ENCODE data around the gene CDKAL1.
"Not testable (repeated sequence)": the region's sequence is repeated elsewhere in the genome, so short reads cannot be mapped to it uniquely, and the experiment has no call there.

The CDKAL1 gene

DNA sequence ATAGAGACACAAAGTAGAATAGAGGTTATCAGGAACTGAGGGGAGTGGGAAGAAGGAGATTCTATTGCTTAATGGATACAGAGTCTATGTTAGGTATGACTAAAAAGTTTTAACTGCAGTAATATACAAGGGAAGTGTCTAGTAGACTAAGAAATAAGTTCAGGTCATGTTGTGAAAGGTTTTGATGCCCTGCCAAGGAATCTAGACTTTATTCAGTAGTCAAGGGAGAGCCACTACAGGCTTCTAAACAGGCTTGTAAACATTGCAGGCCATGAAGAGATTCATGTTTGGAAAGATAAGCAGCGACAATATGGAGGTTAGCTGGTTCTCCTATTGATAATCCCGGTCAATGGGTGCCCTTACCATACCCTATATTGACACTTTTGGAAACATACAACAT is 706.5 kb downstream of the CDKAL1 start:
- no peak for DNase-seq

DNA sequence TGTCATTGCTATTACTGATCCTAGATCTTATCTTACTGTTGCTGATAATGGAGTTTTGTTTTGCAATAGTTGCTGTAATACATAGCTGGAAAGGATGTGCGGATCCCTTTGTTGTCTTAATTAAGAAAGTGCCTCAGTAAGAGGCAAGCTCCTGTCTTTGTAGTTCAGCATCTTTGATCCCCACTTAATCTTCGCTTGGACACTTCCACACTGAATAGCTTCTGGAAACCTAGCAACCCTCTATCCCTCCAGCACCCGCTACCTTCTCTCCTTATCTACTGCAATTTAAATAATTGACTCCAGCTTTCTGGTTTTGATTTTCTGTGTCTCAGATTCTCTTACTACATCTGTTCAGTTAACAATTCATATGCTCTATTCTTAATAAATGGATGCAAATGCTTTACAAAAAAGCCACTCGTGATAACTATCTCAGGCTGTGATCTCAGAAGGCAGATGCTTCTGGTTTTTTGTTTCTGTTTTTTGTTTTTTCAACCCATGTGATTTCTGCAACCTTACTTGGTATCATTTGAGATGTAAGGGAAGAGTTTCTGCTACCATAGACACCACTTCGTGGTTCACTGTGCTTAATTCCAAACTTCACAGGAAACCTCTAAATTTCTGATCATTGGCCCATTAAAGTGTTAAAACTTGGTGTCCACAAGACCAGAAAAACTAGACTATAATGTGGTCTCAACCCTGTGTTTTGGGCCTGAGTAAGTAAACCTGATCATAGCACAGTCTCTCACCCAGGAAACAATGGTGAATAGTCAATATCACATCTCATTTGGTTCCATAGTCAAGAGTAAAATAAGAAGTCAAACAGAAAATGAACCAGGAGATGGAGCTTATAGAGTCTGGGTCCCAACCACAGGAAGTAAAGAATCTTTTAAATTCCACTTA is 707.2 kb downstream of the CDKAL1 start:
- no peak for DNase-seq

DNA sequence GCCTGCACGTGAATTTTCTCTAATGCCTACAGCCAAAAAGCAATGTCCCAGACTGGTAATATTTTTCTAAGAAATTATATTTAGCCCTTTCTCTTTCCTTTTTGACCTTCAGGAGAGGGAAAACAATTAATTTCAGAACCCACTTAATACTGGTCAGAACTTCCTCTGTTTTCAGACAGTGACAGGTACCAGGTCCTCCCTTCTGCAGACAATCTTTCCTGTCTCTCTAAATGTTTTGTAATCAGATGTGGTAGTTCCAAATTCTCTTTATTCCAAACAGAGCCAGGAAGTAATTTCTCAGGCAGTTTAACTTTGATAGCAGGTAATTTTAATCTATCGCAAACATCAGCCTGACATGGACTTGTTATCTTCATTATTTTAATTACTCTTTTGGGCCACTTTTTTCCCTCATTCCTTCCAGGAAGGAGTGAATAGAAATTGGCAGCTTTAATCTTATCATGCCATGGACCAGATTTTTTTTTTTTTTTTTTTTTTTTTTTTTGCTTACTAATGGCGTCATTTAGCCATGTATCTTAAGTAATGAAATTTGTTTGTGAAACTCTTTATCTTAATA is 710.7 kb downstream of the CDKAL1 start:
- DNase-seq: no peak

DNA sequence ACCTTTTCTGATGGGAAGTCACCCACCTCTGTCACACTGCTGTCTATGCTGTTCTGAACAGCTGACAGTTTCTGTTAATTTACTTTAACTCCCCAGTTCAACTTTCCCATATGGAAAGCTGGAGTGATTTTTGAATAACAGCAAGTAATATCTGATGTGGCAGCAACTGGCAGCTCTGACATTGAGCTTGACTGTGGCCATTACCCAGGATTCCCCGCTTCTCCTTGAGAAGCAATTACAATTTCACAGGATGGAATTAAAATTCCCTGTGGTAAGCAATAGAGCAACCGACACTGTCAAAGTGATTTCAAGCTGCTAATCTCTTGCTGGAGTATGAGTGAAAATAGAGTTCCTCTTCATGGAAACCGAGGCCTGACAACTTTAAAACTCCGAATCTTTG is 711.2 kb downstream of the CDKAL1 start:
- no peak for DNase-seq

DNA sequence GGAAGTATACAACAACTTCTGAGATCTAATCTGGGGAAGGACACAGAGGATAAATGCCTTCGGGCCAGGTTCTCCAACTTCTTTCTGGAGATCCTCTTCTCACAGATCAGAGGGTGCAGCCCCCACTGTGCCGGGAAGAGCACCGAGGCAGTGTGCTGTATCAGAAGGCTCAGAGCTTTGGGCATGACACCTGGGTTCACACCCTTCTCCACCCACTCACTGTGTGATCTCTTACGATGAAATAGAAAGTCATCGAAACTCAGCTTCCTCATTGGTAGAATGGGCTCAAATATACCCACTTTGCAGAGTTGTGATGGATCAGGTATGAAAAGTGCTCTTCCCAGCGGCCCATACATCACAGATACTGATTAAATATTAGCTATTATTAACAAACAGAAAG is 711.8 kb downstream of the CDKAL1 start:
- DNase-seq: no peak

DNA sequence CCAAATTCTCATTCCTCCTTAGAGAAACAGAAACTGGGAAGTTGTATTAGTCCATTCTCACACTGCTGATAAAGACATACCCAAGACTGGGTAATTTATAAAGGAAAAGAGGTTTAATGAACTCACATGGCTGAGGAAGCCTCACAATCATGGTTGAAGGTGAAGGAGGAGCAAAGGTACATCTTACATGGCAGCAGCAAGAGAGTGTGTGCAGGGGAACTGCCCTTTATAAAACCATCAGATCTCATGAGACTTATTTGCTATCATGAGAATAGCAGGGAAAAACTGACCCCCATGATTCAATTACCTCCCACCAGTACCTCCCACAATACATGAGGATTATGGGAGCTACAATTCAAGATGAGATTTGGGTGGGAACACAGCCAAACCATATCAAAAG is 720.2 kb downstream of the CDKAL1 start:
- not testable (repeated sequence) for DNase-seq

DNA sequence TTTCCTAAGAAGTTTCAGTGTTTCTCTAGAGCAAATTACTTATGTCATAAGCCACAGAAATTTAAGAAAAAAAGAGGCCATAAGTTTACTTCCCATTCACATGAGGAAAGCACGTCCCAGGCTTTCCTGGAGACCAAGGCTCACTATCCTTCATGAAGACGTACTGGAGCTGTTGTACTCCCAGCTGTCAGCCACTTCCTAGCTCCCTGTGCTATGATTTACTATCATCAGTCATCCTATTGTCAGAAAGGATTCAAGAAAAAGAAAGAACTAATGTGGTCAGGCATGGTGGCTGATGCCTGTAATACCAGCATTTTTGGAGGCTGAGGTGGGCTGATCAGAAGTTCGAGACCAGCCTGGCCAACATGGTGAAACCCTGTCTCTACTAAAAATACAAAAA is 721.9 kb downstream of the CDKAL1 start:
- no peak for DNase-seq

DNA sequence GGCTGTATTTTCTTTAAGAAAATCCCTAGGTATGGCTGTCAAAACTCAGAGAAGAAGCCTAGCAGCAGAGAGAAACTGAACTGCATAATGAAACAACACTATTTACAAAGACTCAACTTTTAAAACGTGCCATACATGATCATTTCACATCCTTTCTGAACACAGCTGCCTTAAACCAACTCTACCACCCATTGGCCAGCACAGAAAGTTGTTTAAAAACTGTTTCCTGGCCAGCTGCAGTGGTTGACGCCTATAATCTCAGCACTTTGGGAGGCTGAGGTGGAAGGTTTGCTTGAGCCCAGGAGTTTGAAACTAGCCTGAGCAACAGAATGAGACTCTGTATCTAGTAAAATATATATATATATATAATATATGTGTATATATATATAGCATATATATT is 722.9 kb downstream of the CDKAL1 start:
- DNase-seq: no peak

DNA sequence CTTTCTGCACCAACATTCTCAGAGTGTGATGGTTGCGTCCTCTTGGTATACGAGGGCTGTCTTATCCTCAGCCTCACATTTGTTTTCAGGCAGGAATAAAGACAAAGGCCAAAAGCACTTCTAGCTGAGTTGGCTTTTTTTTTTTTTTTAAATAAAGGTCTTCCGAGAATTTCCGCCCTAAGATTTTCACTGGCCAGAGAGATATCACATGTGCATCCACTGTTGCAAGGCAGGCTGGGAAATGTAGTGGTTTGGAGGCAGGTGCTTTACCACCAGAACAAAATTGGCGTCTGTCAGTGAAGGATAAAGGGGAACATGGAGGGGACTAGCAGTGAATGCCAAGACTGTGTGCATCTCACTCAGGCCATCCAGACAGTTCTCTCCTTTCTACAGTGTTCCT is 724.4 kb downstream of the CDKAL1 start:
- DNase-seq: no peak

DNA sequence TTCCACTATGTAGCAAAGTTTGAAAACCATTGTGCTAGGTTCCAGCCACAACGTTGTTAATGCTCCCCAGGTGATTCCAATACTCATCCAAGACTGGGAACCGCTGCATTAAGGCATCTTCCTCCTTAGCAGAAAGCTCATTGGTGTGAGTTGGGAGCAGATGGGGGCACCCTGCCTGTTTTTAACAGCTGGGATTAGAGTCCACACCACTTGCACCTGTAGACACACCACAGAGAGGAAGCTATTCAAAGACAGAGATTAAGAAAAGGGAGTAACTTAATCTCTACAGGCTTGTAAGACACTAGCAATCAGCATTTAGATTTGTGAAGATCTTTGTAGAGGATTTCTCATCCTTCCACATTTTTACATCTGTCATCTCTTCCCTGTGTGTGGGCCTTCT is 725.4 kb downstream of the CDKAL1 start:
- DNase-seq: no peak

DNA sequence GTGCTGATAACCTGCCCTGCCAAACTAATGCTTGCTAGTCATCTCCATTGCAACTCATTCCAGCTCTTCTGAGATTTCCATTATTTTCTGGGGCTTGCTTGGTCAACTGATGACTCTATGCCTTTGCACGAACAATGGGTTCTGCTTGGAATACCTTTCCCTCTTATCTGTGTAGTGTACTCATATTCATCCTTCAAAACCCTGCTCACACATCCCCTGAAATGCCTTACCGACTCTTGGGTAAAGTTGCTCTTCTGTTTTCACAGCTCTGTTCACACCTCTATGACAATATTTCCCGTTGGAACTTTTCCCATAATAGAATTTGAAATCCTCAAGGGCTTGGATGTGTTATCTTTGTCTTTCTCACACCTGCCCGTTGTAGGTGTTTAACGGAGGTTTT is 728.2 kb downstream of the CDKAL1 start:
- no peak for DNase-seq

DNA sequence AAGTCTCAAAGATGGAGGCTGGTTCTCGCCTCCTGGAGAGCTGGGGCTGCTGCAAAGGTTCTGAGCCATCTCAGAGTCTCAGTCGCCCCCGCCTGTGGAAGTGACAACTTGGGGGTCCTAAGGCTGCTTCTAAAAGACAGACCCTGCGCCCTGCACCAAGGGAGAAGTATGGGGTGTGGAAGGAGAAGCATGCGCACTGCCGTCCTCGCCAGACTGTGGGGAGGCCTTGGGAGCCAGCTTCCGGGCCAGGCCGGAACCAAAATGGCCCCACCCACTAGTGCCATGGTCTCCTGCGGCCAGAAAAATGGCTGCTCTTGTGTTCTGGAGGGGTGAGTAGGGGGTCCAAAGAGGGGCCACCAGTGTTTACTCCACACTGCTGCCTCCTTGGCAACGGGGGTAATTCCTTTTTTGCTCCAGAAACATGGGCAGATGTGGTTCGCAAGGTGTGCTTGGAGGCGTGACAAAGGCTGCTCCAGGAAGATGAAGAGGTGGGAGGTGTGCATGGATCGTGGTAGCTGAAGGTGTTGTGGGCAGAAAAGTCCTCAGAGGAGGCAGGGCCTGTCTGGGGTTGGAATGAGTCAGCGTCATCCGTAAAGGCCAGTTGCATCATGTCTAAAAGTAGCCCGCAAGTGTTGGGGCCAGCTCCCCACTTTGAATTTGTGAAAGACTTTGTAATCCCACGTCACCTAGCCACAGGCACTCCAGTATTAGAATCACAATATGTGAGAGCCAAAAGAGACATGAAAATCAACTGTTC is 729.5 kb downstream of the CDKAL1 start:
- DNase-seq: no peak

DNA sequence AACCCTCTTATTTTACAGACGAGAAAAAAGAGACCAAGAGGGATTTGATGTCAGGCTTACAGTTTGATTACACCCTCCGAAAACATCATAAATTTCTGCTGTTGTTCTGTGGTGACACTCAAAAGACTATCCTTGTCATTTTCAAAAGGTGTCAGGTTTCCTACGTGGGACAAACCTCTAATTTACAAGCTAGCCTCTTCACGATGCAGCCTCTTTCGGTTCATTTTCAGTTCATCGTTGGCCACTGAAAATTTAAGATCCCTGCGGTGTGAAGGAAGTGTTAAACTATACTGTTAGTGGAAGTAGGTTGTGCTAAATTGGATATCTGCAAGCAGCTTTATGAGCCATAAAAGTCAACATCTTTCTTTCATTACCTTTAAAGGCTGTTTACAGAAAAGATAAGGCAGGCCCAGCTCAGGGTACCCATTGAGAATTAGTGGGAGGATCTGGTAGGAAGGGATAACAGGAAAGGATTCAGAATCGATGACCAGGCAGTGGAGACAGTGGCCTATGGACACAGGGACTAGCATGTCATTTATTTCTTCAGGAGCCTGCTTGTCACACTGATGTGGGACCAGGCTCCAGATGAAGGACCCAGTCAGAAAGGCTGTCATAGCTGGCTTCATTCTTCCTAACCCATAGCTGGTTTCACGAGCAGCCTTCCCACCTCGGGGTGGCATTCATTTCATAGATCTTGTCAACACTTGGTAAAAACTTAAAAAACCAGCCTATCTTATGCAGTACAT is 730.2 kb downstream of the CDKAL1 start:
- DNase-seq: no peak

DNA sequence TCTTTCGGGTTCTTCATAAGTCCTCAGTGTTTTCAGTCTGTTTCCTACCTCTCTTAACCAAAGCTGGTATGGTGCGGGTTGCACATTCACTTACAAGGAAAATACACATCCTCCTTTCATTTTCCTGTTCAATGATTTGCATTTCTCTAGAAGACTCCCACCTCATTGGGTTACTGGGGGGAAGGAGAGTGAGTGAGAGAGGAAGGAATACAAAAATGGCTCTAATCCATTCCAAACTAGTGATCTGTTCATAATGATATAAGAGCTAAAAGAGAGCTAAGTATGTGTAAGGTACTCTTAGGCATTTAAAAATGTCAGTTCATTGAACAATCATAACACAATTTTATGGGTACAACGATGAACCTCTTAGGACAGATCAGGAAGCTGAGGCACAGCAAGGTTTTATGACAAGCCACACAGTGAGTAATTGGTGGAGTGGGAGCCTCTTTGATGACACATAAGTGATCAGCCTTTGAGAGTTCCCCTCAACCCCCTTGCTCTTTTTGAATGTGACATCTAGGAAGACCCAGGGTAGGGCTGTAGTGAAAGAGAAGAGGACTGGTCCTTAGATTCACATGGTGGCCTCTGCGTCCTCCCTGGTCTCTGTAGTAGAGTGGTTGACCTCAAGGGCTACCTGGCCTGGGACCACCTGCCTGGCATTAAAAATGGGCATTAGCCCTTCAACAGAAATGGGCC is 730.9 kb downstream of the CDKAL1 start:
- DNase-seq: no peak

DNA sequence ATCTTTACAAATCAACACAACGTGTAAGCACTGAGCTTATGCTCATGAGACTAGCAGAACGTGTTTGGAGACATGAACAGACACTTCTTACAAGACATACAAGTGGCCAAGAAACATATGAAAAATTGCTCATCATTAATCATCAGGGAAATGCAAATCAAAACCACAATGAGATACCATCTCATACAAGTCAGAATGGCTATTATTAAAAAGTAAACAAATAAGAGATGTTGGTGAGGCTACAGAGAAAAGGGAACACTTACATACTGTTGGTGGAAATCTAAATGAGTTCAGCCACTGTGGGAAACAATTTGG is 731.4 kb downstream of the CDKAL1 start:
- no peak for DNase-seq

DNA sequence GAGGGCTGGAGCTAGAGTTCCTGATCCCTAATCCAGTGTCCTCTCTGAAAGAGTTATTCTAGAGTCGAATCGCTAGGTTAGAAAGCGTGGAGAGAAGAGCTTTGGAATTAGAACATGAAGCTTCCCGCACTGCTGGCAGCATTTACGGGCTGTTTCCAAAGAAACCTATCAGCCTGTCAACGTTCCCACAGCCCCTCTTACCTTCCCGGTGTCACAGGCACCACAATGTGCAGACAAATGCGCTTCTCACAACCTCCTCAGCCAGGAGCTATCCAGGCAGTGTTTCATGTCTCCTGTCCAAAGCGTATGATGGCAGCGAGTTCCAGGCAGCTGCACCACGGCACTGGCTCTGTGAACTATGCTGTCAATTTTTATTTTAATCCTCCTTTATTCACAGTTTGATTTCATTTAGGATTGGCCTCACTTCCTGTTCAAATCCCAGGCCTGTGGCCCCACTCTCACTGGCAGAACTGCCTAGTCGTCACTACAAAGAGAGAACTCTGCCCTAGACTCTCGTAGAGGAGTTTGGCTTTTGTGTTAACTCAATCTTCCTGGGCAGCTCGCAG is 736.5 kb downstream of the CDKAL1 start:
- no peak for DNase-seq

DNA sequence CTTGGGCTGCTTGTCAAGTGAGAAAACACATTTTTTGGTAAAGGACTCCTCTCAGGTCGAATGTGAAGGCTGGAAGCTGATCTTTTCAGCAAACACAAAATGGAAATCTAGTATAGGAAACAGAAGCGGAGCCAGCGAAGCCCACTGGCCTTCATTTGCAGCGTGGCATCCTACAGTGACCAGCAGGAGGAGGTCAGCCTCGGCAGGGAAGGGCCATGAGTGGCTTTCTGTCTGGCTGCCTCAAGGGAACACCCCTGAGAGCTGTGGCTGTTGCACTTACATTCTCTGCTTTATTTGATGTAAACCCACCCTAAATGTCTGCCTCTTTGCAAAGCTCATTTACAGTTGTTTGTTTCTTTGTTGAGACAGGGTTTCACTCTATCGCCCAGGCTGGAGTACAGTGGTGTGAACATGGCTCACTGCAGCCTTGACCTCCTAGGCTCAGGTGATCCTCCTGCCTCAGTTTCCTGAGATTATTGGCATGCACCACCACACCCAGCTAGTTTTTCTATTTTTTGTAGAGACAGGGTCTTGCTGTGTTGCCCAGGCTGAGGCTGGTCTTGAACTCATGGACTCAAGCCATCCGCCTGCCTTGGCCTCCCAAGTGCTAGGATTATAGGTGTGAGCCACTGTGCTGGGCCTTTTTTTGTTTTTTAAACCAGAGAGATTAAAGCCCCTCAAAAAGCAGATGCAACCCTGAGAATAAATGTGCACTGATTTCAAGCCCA is 737.3 kb downstream of the CDKAL1 start:
- no peak for DNase-seq

DNA sequence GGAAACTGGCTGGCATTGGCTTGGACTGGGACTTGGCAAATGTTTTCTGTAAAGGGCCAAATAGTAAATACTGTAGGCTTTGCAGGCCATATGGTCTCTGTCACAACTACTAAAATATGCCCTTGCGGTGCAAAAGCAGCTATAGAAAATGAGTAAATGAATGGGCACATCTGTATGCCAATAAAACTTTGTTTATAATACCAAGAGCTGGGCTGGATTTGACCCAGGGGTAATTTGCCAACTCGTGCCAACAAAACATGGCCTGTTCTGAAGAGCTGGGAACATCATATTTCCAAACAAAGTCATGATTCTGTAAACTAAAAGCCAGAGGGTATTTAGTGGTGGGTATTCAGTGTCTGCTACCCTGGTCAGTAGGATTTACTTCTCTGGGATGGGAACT is 739.2 kb downstream of the CDKAL1 start:
- DNase-seq: no peak

DNA sequence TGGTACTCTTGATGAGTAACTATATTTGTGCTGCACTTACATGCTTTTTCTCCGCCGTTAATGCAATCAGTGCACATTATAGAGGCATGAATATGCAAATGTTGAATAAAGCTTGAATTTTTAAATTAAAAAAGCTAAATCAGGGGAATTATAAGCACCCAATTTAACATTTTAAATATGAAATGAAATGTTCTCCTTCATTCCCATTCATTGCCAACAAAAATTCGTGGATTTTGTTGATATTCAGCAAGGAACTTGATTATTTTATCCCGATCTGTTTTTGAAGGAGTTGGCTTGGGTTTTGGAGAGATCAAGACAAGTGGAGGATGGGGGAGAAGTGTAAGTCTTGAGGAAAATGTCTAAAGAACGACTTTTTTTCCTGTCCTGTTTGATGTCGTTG is 740.6 kb downstream of the CDKAL1 start:
- no peak for DNase-seq

DNA sequence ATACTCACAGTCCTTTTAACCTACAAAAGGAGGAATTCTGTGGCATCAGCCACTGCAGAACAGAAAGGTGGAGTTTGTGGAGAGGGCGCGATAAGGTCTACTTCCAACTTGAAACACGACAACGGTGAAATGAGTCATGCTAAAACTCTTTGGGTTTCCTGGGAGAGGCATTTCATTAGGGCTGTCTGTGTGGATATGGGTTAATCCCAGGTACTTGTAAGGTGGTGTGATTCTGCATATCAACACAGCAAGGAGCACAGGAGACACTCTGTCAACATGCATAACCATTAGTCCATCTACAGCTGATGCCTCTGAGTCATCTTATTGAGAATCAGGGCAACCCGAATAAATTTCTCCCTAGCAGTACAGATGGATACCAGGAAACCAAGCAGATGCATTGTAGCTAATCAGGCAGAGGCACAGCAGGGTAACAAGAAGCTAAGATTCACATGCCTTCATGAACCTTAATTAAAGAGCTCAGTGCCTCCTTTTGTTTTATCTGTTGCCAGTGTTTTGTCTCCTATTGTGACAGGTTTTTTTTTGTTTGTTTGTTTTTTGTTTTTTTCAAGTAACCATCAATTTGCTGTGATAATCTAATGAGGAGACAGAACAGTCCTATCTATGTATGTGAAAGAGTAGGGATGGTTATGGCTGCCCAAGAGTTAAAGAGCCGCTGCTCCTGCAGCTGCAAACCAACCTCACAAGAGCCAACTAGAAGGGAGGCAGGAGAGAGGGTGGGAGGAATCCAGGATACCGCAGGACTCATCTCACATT is 743.5 kb downstream of the CDKAL1 start:
- DNase-seq: no peak

DNA sequence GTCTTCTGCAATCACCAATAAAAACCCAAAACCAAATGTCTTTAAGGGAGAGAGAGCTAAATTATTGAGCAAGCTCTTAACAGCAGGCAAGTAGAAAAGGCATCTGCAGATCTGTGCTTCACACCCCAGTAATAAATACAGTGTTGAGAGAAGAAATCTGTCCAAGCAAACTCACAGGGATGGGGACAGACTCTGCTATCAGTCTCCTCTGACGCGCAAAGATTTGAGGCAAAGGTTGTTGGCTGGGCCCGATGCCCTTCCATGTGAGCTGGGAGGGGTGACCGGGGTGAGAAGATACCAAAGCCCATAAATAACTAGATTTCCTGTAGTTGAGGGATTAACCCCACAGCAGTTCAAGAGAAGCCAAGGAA is 744.1 kb downstream of the CDKAL1 start:
- no peak for DNase-seq

All from GDM1 (cell line).